A549 treated with ZK216348 at 1 μM for 4 hours (cell line): ENCODE data around the gene ASS1. TPM values are rescaled to one million over a fixed set of nuclear protein-coding genes. Genes with fewer than 3 reads are reported as not detected.

Experiments
- total RNA-seq: library from RNA; stranded (reverse); fragments of 200-300 nt; extraction: Qiagen RNA extraction; gene quantifications from 5 replicates; pipeline ENCODE4 v1.2.3, GENCODE V29; 2022; ENCODE audit warnings: low read depth

Gene ASS1
- total RNA-seq = 16.6 to 19.5 TPM (median 17.7 TPM) in 5 replicates

DNA sequence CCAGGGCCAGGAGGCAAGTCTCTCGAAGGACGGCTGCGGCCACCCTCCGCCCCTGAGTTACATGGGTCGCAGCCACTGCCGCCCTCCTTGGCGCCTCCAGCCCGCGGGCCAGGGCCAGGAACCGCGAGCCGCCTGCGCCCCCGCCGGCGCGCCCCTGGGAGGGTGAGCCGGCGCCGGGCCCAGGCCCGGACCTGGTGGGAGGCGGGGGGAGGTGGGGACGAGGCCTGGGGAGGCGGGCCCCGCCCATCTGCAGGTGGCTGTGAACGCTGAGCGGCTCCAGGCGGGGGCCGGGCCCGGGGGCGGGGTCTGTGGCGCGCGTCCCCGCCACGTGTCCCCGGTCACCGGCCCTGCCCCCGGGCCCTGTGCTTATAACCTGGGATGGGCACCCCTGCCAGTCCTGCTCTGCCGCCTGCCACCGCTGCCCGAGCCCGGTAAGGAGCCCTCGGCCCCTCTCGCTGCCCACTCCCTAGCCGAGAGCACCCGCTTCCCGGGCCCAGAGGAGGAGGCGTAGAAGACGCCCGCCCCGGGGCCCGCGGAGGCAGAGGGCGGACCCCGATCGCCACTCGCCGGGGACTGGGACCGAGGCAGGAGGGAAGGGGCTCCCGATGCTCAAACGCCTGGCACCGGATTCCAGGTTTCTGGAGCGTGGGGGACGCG lies at the start of gene ASS1:
Gene ASS1, plus strand, starts transcription at position 397 of the 657 bp plus-strand sequence. CDS start 7,268 bp downstream, outside the sequence.

Other genes starting within 250 kb of the ASS1 start
- 0.06 to 0.13 TPM in 2 of 5 replicates, not detected in the others for gene HMCN2, start 179.2 kb upstream of the ASS1 start, total RNA-seq
- 48.3 to 54.9 TPM (median 51.5 TPM) in 5 replicates for gene FUBP3, start 134.6 kb downstream of the ASS1 start, total RNA-seq
- gene PRDM12, start 219.6 kb downstream of the ASS1 start, total RNA-seq = 0.25 to 0.44 TPM (median 0.35 TPM) in 5 replicates
- 52.3 to 77.6 TPM (median 54.2 TPM) in 5 replicates for gene EXOSC2, start 248.8 kb downstream of the ASS1 start, total RNA-seq